Effector memory CD4-positive, alpha-beta T cell (primary cell): ENCODE measurements around the gene SCAMP4.
A peak's percentile ranks its signal among the peaks of the same experiment; 100 is the strongest.

Experiments
- DNase-seq, 3 donors: peaks; one replicate each; pipeline ENCODE4 v3.0.0-alpha.2; 2020
- H3K27ac ChIP-seq: 2 replicates; pipeline ENCODE4 v1.7.0; 2013; ENCODE audit warnings: mild to moderate bottlenecking, low read length, moderate library complexity; ENCODE audit not compliant: insufficient read depth, poor library complexity, severe bottlenecking
- H3K27me3 ChIP-seq: replicated peaks from 2 replicates; pipeline ENCODE4 v1.7.0; 2013; ENCODE audit warnings: mild to moderate bottlenecking, low read length; ENCODE audit not compliant: insufficient read depth, control insufficient read depth, poor library complexity, severe bottlenecking
- H3K36me3 ChIP-seq: 2 replicates; pipeline ENCODE4 v1.7.0; 2013; ENCODE audit warnings: mild to moderate bottlenecking, low read length, moderate library complexity; ENCODE audit not compliant: control insufficient read depth, insufficient read depth
- H3K4me1 ChIP-seq: 2 replicates; pipeline ENCODE4 v1.7.0; 2013; ENCODE audit warnings: low read length, mild to moderate bottlenecking; ENCODE audit not compliant: control insufficient read depth, insufficient read depth, poor library complexity, severe bottlenecking
- H3K4me3 ChIP-seq: 2 replicates; pipeline ENCODE4 v1.7.0; 2013; ENCODE audit warnings: low read length, low read depth, mild to moderate bottlenecking; ENCODE audit not compliant: insufficient read depth, poor library complexity, severe bottlenecking
- H3K9me3 ChIP-seq: 2 replicates; pipeline ENCODE4 v1.7.0; 2013; ENCODE audit warnings: mild to moderate bottlenecking, low read length, moderate library complexity; ENCODE audit not compliant: control insufficient read depth

The SCAMP4 gene

DNA sequence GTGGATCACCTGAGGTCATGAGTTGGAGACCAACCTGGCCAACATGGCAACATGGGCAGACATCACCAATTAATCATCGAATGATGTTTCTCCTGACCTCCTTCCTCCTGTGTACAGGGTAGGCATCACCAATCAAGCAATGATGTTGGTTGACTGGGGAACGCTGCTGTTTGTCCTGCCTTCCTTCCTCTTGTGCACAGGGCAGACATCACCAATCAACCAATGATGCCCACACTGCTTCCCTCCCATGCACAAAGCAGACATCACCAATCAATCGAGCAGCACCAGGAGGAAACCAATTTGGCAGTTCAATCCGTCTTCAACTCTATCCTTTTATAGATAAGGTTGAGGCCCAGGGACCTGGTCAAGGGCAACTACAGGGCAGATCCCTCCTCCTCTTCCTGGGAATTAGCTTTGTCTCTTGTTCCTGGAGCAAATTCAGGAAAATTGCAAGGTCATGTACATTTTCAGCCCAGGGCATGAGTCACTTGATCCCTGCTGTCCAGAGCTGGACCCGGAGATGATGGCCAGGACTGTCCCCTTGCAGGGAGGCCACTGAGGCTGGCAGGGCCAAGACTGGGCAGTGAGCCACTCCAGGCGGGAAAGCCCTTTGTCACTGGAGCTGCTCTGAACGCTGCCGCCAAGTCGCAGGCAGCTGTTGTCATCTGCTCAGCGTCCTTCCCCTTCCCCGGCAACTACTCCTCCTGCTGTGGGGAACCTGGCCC is 30.4 kb downstream of the SCAMP4 start:
- Histone ChIP-seq H3K27ac (no peak overlapping the region), H3K4me1 (peaks cover 12% of the 10 kb centered on the region), H3K9me3 (no peaks in the 10 kb centered on the region), H3K36me3 (no peaks in the 10 kb centered on the region), H3K4me3 (no peak overlapping the region), H3K27me3 (no peaks in the 10 kb centered on the region)
- no peak for DNase-seq

DNA sequence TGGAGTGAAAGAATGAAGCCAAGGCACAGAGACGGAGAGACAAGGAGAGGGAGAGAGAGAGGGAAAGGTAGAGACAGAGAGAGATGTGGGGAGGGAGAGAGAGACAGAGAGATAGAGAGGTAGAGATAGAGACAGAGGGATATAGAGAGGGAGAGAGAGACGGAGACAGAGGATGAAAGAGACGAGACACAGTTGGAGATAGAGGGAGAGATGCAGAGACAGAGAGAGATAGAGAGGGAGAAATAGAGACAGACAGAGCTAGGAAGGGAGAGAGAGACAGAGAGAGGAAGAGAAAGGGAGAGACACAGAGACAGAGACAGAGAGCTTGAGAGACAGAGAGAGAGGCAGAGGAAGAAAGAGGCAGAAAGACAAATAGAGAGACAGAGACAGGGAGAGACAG is 31.2 kb downstream of the SCAMP4 start:
- H3K36me3 ChIP-seq: no peaks in the 10 kb centered on the region
- H3K4me3 ChIP-seq: no peak overlapping the region
- no peak overlapping the region for H3K27ac ChIP-seq
- H3K27me3 ChIP-seq: no peaks in the 10 kb centered on the region
- DNase-seq: no peak
- no peaks in the 10 kb centered on the region for H3K9me3 ChIP-seq
- peaks cover 12% of the 10 kb centered on the region for H3K4me1 ChIP-seq

DNA sequence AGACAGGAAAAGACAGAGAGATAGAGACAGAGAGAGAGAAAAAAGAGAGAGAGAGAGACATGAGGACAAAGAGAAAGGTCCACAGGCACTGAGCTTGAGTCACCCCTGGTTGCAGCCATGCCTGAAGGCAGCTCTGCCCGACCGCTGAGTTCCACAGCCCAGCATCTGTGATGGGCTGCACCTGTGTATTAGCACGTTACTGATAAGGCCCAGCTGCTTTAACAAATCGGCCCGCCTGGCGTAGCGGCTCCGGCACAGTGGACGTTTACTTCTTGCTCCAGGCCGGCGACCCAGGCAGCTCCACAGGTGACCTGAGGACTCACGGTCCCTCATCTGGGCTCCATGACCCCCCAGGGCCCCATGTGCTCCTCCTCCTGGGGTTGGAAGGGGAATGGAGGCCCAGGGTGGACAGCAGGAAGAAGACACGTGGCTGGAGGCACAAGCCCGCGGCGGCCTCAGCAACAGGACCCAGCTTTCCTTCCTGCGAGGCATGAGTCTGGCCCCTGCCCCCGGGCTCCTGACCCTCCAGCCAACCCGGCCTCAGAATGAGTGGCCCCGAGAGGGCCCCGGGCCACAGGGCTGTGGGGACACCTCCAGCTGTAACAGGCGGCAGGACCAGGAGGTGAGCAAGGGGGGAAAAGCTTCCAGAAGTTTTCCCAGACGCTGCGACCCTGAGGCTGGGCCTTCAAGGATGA is 31.9 kb downstream of the SCAMP4 start:
- H3K27ac ChIP-seq: no peak overlapping the region
- no peak for DNase-seq
- no peaks in the 10 kb centered on the region for H3K27me3 ChIP-seq
- H3K36me3 ChIP-seq: no peaks in the 10 kb centered on the region
- H3K4me1 ChIP-seq: peaks cover 12% of the 10 kb centered on the region
- no peaks in the 10 kb centered on the region for H3K9me3 ChIP-seq
- H3K4me3 ChIP-seq: no peak overlapping the region

DNA sequence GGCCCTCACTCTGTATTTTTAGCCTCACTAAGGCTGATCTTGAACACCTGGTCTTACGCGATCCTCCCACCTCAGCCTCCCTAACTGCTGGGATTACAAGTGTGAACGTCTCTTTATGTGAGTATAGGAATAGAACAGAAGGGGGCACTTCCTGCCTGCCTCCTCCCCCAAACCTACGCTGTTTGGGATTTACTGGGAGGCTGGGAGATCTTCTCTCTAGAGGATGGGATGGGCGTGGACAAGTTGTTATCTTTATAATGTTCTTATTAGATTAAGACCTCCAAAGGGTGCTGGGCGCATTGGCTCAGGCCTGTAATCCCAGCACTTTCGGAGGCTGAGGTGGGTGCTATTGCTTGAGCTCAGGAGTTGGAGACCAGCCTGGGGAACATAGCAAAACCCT is 32.9 kb downstream of the SCAMP4 start:
- Histone ChIP-seq H3K27ac (no peak overlapping the region), H3K4me3 (no peak overlapping the region), H3K36me3 (no peaks in the 10 kb centered on the region), H3K27me3 (no peaks in the 10 kb centered on the region), H3K9me3 (no peaks in the 10 kb centered on the region), H3K4me1 (peaks cover 15% of the 10 kb centered on the region)
- DNase-seq: no peak

DNA sequence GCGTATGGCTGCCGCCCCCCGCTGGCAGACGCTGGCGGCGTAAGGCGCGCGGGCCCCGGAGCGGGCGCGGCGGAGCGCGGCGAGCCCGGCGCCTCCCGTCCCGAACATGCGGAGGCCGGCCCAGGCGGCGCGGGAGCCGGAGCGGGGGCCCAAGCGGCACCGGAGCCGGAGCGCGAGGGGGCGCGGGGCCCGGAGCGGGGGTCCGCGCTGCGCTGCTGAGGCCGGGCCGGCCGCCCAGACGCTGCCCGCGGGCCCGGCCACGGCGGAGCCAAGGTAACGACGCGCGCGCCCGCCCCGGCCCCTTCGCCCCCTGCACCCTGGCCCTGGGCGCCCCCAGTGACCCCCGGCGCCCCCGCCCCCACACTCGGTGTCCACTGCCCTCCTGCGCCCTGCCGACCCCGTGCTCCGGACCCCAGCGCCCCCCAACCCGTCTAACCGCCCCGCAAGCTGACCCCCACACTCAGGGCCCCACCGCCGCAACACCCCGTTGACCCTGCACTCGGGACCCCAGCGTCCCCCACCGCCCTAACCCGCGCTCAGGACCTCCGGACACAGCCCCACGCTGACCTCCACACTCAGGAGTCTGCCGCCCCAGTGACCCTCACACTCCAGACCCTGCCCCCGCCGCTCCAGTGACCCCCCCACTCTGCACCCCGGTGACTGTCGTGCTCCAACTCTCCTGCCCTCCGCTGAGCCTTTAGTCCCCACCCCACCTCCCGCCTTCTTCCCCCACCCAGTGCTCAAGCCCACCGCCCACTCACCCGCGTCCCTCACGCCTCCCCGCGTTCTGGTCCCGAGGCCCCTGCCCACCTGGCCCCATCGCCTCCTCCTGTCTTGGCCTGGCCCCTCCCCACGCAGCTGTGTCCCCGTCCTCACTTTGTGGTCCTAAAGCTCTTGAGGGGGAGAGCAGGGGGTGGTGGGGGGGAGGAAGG is 36.2 kb downstream of the SCAMP4 start, which contains the start of gene CSNK1G2:
Gene CSNK1G2, plus strand, starts transcription at position 27 of the 932 bp plus-strand sequence. CDS start 28,601 bp downstream, outside the sequence.
- H3K36me3 ChIP-seq: no peaks in the 10 kb centered on the region
- H3K4me1 ChIP-seq: peaks cover 38% of the 10 kb centered on the region
- H3K27me3 ChIP-seq: no peaks in the 10 kb centered on the region
- no peak for DNase-seq
- H3K27ac ChIP-seq: peak within 1 kb of the TSS; percentile 99
- no peaks in the 10 kb centered on the region for H3K9me3 ChIP-seq
- peak within 1 kb of the TSS; percentile 84 for H3K4me3 ChIP-seq

DNA sequence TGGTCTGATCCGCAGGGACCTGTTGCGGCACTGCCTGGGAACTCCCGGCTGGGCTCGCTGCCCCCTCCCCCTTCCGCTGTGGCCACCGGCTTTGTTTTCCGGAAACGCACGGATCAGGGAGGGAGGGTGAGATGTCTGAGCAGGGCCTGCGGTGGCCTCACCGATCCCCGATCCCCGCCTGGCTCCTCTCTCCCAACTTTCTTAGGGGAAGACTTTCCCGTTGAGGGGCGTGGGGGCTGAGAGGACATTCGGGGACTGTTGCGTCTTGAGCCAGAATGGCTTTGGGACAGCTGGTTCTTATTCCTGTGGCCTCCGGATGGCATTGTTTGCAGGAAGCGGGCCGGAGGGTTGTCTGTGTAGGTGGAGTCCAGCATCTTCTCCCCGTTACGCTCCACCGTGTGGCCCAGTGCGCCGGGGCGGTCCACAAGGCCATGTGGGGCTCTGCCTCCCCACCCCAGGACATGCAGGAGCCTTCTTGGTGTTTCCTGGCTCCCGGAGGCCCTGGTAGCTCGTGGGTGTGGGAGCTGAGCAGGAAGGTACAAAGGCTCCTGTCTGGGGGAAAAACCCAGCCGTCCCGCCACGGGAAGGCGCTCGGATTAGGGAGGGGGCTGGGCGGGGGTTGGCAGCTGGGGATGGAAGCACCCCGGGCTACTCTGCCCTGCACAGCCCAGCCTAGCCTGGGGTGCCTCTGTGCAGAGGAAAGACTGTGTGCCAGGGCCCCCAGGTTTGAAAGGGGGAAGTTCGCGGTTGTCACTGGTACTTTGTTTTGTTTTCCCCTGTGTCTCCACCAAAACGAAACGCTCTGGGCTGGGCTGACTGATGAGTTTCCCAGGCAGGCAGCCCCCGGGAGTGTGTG is 37.1 kb downstream of the SCAMP4 start:
- H3K36me3 ChIP-seq: no peaks in the 10 kb centered on the region
- no peaks in the 10 kb centered on the region for H3K27me3 ChIP-seq
- peaks cover 40% of the 10 kb centered on the region for H3K4me1 ChIP-seq
- no peaks in the 10 kb centered on the region for H3K9me3 ChIP-seq
- H3K4me3 ChIP-seq: peak overlapping the region; percentile 84
- peak overlapping the region; percentile 99 for H3K27ac ChIP-seq
- peak; percentile 79 to 82 (median 81) for DNase-seq

DNA sequence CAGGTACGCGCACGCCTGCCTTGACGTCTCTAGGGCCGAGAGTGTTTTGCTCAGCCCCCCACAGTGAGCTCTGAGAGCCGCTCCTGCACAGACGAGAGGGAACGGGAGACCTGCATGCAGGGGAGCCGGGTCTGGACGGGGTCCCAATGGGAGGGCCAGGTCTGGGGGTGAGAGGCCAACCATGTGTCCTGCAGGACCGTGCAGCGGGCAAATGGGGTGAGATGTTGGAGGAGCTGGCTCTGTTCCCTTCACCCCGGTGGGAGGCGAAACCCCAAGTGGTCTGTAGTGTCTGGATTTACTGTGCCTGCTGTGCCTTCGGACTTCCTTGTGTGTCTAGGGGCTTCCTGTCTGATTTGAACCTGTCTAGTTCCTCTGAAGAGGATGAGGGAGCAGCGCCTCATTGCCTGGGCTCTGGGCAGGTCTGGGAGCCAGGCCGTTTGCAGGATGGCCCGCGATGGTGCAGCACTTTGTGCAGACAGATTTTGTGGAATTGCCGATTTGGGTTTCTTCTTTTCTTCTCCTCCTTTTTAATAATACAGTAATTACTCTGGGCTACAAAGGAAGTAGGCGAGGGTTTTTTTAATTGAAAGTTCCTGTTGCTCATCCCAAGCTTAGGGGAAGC is 37.8 kb downstream of the SCAMP4 start:
- H3K36me3 ChIP-seq: no peaks in the 10 kb centered on the region
- H3K27ac ChIP-seq: peak overlapping the region; percentile 99
- H3K27me3 ChIP-seq: no peaks in the 10 kb centered on the region
- peak overlapping the region; percentile 84 for H3K4me3 ChIP-seq
- no peaks in the 10 kb centered on the region for H3K9me3 ChIP-seq
- peaks cover 43% of the 10 kb centered on the region for H3K4me1 ChIP-seq
- DNase-seq: peak in 1 of 3 donors; percentile 30

DNA sequence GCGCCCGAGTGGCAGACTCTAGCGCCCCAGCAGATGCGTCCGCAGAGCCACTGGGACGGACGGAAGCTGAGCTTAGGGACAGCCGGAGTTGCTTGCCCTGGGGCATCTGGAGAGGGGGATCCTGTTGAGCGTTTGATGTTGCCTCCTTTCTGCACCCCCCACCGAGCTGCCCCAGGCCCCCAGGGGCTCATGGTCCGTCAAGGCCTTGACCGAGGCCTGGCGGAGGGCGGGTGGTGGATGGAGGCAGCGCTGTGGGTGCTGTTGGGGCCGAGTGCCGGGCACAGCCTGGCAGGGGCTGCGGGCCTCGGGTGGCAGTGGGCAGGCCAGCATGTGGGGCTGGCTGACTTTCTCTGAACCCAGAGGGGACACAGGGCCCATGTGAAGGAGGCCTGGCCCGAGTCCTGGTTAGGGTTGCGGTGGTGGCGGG is 38.5 kb downstream of the SCAMP4 start:
- DNase-seq: no peak
- peak overlapping the region; percentile 84 for H3K4me3 ChIP-seq
- peak overlapping the region; percentile 99 for H3K27ac ChIP-seq
- H3K9me3 ChIP-seq: no peaks in the 10 kb centered on the region
- H3K27me3 ChIP-seq: no peaks in the 10 kb centered on the region
- peaks cover 43% of the 10 kb centered on the region for H3K4me1 ChIP-seq
- H3K36me3 ChIP-seq: no peaks in the 10 kb centered on the region
